HG03060 (cell line): Measurements from ENCODE around the gene ATP6V1G1.

Experiments
- ATAC-seq: cut with Tn5 transposase; IDR thresholded peaks from one replicate; pipeline ENCODE4 v1.9.1; 2021; ENCODE audit warnings: low read depth, moderate number of reproducible peaks; ENCODE audit not compliant: unreplicated experiment

Gene ATP6V1G1

GRCh38 chr9:114608525-114608796 lies 20.9 kb downstream of the ATP6V1G1 start:
- no peak for ATAC-seq

GRCh38 chr9:114611516-114612271 lies 24.1 kb downstream of the ATP6V1G1 start:
- ATAC-seq = no peak

GRCh38 chr9:114612272-114612923 lies 24.8 kb downstream of the ATP6V1G1 start:
- no peak for ATAC-seq

DNA sequence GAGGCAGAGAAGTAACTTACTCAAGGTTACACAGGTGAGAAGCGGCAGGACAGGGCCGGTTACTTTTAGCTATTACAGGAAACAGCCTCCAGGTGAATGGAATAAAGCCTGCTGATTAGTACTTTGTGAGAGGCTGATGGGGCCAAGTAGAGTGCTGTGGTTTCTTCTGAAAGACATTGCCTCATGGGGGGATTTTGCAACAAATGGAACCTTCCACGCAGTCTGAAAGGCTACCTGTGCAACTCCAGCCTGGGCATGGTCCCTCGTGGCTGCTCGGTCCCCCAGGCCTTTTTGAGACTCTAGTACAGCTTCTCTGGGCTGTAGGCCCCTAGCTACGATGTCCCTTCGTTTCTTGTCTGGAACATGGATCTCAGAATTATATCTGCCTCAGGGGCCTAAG lies 25.5 kb downstream of the ATP6V1G1 start:
- no peak for ATAC-seq

DNA sequence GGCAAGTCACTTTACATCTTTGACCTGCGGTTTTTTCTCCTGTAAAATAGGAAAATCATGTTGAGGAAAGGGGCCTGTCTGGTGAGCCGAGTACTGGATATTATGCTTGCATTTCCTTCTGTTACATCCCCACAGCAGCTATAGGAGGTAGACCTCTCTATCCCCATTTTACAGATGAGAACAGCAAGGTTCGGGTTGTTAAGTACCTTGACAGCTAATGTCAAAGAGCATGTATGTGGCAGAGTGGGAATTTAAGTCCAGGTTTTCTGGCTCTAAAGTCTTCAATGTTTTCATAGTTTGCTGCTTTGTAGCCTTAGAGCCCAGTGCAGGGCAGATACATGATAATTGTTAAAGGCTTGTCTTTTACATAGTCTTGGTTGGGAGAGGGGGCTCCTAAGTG lies 26.4 kb downstream of the ATP6V1G1 start:
- no peak for ATAC-seq

GRCh38 chr9:114614373-114614772 lies 26.8 kb downstream of the ATP6V1G1 start:
- ATAC-seq = no peak

DNA sequence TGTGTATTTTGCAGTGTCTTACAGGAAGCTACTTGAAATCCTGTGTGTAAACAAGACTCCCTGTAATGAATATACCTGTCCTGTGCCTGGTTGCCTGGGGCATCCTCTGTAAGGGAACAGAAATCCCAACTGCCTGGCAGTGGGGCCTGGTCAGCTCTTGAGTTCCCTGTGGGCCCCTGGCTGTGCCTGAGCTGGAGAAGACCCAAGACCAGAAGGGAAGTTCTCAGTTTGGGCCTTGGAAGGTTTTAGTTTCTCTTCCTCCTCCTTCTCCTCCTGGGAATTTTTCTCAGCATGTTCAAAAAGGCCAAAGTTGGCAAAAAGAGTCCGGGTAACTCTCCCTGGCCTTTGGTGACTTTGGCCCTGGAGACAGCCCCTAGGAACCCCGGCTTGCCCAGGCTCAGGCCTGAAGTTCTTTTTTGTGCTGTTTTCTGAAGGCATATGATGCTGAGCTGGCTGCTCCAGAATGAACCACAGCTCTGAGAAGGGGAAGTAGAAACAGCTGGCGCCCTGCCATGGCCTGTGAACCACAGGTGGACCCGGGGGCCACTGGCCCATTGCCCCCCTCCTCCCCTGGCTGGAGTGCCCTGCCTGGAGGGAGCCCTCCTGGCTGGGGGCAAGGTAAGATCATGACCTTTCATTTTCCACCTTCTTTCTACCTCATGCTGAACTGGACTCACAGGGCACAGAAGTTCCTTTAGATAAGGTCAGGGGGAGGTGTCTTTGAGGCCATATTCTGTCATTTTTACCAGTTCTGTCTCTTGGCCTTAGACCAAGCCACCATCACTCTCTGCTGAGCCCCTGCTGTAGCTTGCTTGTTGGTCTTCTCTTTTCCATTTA lies 29.3 kb downstream of the ATP6V1G1 start:
- ATAC-seq = peak; percentile 72

GRCh38 chr9:114619191-114619761 lies 31.7 kb downstream of the ATP6V1G1 start:
- no peak for ATAC-seq

DNA sequence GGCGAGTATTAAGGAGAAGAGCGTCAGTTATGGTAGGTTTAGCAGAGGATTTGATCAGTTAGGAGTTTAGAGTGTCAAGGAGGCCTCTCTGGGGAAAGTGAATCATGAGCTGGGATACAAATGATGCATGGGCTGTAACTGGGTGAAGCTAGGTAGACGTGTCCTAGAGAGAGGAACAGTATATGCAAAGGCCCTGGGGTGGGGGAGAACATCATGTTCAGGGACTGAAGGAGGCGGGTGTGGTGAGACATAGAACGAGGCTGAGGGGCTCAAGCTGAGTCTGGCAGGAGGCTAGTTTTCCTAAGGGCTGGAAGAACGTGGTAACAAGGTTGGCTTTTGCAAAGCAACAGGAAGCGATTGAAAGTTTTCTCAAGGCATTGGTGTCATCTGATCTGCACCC lies 34.0 kb downstream of the ATP6V1G1 start:
- ATAC-seq = no peak

DNA sequence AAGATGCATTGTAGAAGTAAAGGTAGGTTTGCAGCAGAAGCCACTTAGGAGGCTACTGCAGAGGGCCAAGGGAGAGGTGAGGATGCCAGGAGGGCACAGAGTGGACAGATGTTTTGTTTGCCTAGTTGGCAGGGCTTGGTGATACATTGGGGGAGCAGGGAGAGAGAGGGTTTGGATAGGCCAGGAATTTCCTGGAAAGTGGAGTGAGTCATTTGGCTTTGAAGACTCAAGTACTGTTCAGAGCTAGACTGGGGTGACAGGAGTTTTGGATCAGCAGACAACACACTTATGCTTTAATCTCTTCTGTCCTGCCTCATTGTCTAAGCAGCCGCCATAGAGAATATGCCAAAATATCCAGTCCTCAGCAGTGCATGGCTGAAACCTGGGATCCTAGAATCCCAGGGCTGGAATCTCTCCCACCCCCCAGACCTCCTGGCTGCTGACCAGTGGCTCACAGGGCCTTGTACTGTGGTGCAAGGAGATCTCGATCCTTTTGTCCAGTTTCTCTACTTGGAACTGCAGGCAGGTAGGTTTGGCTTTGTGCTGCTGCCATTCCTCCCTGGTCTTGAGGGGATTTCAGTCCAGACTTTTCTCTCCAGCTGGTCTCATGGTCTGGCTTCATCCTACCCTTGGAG lies 34.5 kb downstream of the ATP6V1G1 start:
- ATAC-seq = no peak

- no peak for ATAC-seq
Measured at GRCh38 chr9:114624677-114625076, 37.1 kb downstream of the ATP6V1G1 start.

DNA sequence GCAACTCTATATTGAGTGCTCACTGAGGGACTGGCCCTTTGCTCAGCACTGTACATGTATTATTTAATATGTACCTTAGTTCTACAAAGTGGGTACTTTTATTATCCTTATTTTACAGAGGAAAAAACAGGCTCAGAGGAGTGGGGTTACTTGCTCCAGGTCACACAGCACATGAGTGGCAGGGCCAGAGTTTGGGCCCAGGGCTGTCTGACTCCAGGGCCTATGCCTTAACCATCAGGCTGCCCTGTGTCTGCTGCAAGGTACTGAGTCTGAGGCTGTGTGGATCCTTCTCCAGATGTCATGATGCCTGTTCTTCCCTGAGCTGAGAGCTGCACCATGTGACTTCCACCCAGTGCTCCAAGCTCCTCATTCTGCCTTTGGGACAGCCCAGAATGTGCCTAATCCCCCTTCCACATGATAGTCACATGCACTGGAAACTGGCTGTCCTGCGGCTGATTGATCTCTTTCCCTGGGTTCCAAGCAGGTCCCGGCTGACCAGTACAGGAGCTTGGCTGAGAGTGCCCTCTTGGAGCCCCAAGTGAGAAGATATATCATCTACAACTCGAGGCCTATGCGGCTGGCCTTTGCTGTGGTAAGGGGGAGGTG lies 38.9 kb downstream of the ATP6V1G1 start:
- ATAC-seq = no peak

- no peak for ATAC-seq
Measured at GRCh38 chr9:114627553-114627952, 40.0 kb downstream of the ATP6V1G1 start.

DNA sequence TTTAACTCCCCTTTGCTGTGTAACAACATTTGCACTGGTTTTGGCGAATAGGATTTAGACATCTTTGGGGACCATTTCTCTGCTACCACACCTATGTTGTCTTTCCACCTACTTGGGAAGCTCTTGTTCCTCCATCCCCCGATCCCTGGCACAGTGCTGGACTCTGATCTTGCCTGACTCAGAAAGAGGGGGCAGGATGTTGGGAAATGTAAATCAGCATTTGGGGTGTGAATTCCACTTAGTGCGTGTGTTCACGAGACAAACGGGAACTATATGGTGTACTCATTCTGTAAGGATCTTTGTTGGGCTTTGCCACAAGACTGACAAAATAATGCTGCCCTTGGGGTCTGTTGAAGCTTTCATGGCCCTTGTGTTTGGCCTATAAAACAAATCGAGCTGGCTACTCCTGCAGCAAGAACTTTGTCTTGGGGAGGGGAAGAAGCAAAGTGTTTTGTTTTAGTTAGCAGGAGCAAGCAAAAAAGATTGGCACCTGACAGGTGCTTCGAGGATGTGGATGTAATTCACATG lies 42.1 kb downstream of the ATP6V1G1 start:
- ATAC-seq = no peak

- ATAC-seq = no peak
Measured at GRCh38 chr9:114631166-114631565, 43.6 kb downstream of the ATP6V1G1 start.

- no peak for ATAC-seq
Measured at GRCh38 chr9:114633438-114634089, 46.0 kb downstream of the ATP6V1G1 start.

DNA sequence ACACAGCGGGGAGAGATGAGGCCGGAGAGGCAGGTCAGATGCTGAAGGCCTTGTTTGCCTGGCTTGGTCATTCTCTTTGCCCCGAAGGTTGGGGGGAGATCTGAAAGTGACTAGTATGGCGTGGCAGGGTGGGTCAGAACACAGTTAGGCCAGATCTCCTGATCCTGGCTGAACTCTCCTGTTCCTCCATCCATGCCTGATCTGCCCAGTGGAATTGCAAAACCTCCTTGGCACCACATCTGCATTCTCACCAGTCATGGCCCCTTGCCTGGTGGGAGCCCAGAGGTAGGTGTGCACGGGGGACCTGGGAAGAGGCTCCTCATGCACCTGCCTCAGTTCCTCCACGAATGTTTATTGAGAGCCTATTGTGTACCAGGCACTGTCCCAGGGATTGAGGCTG lies 46.8 kb downstream of the ATP6V1G1 start:
- no peak for ATAC-seq

- ATAC-seq = no peak
Measured at GRCh38 chr9:114638404-114638803, 50.8 kb downstream of the ATP6V1G1 start.

DNA sequence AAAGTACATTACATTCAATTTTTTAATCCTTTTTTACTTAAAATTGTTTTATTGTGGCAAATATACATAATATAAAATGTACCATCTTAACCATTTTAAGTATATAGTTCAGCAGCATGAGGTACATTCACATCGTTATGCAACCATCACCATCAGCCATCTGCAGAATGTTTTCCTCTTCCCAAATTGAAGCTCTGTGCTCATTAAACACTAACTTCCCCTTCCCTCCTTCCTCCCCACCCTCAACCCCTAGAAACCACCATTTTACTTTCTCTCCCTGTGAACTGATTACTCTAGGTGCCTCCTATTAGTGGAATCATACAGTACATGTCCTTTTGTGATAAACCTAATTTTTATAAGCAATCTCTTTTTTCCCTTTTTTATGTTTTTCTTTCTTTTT lies 54.4 kb downstream of the ATP6V1G1 start:
- no peak for ATAC-seq

DNA sequence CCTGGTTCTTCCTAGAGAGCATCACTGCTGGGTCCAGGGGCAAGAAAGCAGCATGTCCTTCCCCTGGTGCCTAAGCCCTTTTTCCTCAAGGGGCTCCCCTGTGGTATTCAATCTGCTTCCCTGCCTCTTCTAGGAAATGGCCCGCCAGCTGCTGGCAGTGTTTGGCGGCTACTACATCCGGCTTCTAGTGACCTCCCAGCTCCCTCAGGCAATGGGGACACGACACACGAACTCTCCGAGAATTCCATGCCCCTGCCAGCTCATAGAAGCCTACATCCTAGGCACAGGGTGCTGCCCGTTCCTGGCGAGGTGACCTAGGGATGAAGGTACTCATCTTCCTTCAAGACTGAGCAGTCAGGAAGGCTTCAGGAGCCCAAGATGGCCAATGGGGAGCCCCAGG lies 55.4 kb downstream of the ATP6V1G1 start:
- ATAC-seq = no peak
